K562 (cell line): ENCODE data around the gene SPTBN4. TPM values are rescaled to one million over a fixed set of nuclear protein-coding genes. Genes with fewer than 3 reads are reported as not detected.

Experiments used
- CCNT2 ChIP-seq: IDR thresholded peaks from 2 replicates; pipeline ENCODE4 v1.6.1; 2011; ENCODE audit warnings: borderline replicate concordance, low read depth, mild to moderate bottlenecking, moderate library complexity, mixed read lengths, low read length; ENCODE audit not compliant: insufficient read length; ENCODE audit errors: extremely low read depth
- EP300 ChIP-seq: IDR thresholded peaks from 2 replicates; pipeline ENCODE4 v1.6.1; 2012; ENCODE audit warnings: low read length, improper control_type of control experiment
- ETV1 ChIP-seq: fragments of 450-650 bp; conservative IDR thresholded peaks from 2 replicates; pipeline ENCODE4 v1.6.1; 2016; ENCODE audit warnings: missing genetic modification characterization, control low read depth, low read depth, missing compliant biosample characterization
- GABPA ChIP-seq: fragments of 200-800 bp; sonication (Bioruptor generic); conservative IDR thresholded peaks from 2 replicates; pipeline ENCODE4 v1.6.1; 2016; ENCODE audit warnings: low read depth, missing genetic modification characterization, missing compliant biosample characterization
- HCFC1 ChIP-seq: IDR thresholded peaks from 2 replicates; pipeline ENCODE4 v1.6.1; 2012; ENCODE audit warnings: low read depth, low read length, improper control_type of control experiment
- HMGXB4 ChIP-seq: sonication (generic); formaldehyde crosslinking; IDR thresholded peaks from 2 replicates; pipeline ENCODE4 v1.8.1; 2023; ENCODE audit warnings: mild to moderate bottlenecking, missing genetic modification reagents
- LEF1 ChIP-seq: fragments of 450-650 bp; IDR thresholded peaks from 2 replicates; pipeline ENCODE4 v1.6.1; 2016; ENCODE audit warnings: mild to moderate bottlenecking
- MAZ ChIP-seq, 2 experiments: fragments of 450-650 bp in 1 of 2; sonication (generic) in 1 of 2; formaldehyde crosslinking; IDR thresholded peaks in 1 of 2; conservative IDR thresholded peaks in 1 of 2; 2 replicates each; pipeline versions ENCODE4 v1.4.0 to v1.5.0; 2020; ENCODE audit warnings: mild to moderate bottlenecking in 1 of 2, missing genetic modification reagents in 1 of 2
- MYC ChIP-seq, 2 experiments: fragments of 250-450 bp in 1 of 2; sonication (Bioruptor Pico) in 1 of 2; IDR thresholded peaks; 2 replicates each; pipeline versions ENCODE4 v1.5.1 to v1.6.1; 2012 to 2021; ENCODE audit warnings: low read depth in 2 of 2, borderline replicate concordance in 1 of 2, improper control_type of control experiment in 1 of 2, low read length in 1 of 2, mild to moderate bottlenecking in 1 of 2, moderate library complexity in 1 of 2
- NFATC3 ChIP-seq: fragments of 450-650 bp; IDR thresholded peaks from 2 replicates; pipeline ENCODE4 v1.6.1; 2017; ENCODE audit warnings: mild to moderate bottlenecking
- POLR2AphosphoS5 ChIP-seq: IDR thresholded peaks from 2 replicates; pipeline ENCODE4 v1.6.1; 2011; ENCODE audit warnings: mild to moderate bottlenecking, low read depth, low read length, moderate library complexity; ENCODE audit not compliant: control insufficient read depth, insufficient read depth
- XRCC4 ChIP-seq: IDR thresholded peaks from one replicate; pipeline ENCODE4 v1.6.1; 2011; ENCODE audit not compliant: insufficient read depth, insufficient read length; ENCODE audit errors: extremely low read depth
- ZBTB8A ChIP-seq: fragments of 450-650 bp; IDR thresholded peaks from 2 replicates; pipeline ENCODE4 v1.6.1; 2018; ENCODE audit warnings: mild to moderate bottlenecking, moderate library complexity; ENCODE audit not compliant: partially characterized antibody
- ZNF134 ChIP-seq: fragments of 250-450 bp; sonication (Bioruptor Pico); conservative IDR thresholded peaks from 2 replicates; pipeline ENCODE4 v1.4.0; 2020
- ZNF174 ChIP-seq: fragments of 250-450 bp; sonication (Bioruptor Pico); IDR thresholded peaks from 2 replicates; pipeline ENCODE4 v1.4.0; 2020; ENCODE audit warnings: mild to moderate bottlenecking
- ZNF324 ChIP-seq: fragments of 250-450 bp; sonication (Bioruptor Pico); IDR thresholded peaks from 2 replicates; pipeline ENCODE4 v1.4.0; 2020; ENCODE audit warnings: mild to moderate bottlenecking
- ZNF707 ChIP-seq: fragments of 250-450 bp; sonication (Bioruptor Pico); conservative IDR thresholded peaks from 2 replicates; pipeline ENCODE4 v1.8.0; 2022; ENCODE audit warnings: inconsistent platforms, mild to moderate bottlenecking, moderate library complexity
- ZNF778 ChIP-seq: fragments of 450-650 bp; formaldehyde crosslinking; IDR thresholded peaks from 2 replicates; pipeline ENCODE4 v1.4.0; 2020; ENCODE audit warnings: mild to moderate bottlenecking, moderate library complexity
- polyA plus RNA-seq, 8 experiments: library from polyadenylated mRNA; depleted of rRNA in 4 of 8; stranded (reverse) in 5 of 8; unstranded in 3 of 8; fragments of >200 nt; fragmentation: Nextera tagmentation in 2 of 8; fragmentation: Illumina TruSeq in 1 of 8; extraction: Ambion mirVana in 2 of 8; extraction: Trizol in 1 of 8; gene quantifications; 2 replicates each; pipeline versions ENCODE4 v1.2.1 to v1.2.3, GENCODE V29; 2011 to 2014; ENCODE audit warnings: inconsistent platforms in 1 of 8, missing spikeins in 1 of 8
- total RNA-seq, 7 experiments: library from RNA; depleted of rRNA in 6 of 7; stranded (reverse); fragments of >200 nt in 6 of 7; fragmentation: Illumina TruSeq in 2 of 7; extraction: Trizol in 2 of 7; gene quantifications; 2 replicates each; pipeline versions ENCODE4 v1.2.1 to v1.2.3, GENCODE V29; 2011 to 2021; ENCODE audit warnings: low replicate concordance in 1 of 7
- TF ChIP-seq, protein P1 (sequence below): fragments of 250-450 bp; sonication (Bioruptor Pico); IDR thresholded peaks from 2 replicates; pipeline ENCODE4 v1.5.0; 2021
- TF ChIP-seq, protein P2 (sequence below): fragments of 250-450 bp; sonication (Bioruptor Pico); IDR thresholded peaks from 2 replicates; pipeline ENCODE4 v1.8.0; 2021; ENCODE audit warnings: moderate library complexity, mild to moderate bottlenecking, inconsistent platforms

SPTBN4 gene
- total and polyA plus RNA-seq, 9 of the 15 experiments (the other 6 are each of a cell fraction or from before 2014, with no cell fraction given), result 0.01 to 1.5 (median 0.86) TPM

GRCh38 chr19:40420766-40421765 lies 45.7 kb upstream of the SPTBN4 start (continued):
- 0 out of 2 replicates have a peak, but pooled peaks have one; percentile 78 for TF ChIP-seq HMGXB4 (CRISPR knock-in tag)
- peak; percentile 84 for TF ChIP-seq MYC (IDR thresholded peaks at IDR 0.05; ENCODE audit: low read depth, low read length)
- peak; percentile 62; the same call in 1 of the 2 replicates for TF ChIP-seq MYC (CRISPR knock-in tag; IDR thresholded peaks at IDR 0.05; ENCODE audit: borderline replicate concordance, low read depth)
- no peak for TF ChIP-seq NFATC3
- no peak for TF ChIP-seq ZBTB8A
- no peak for TF ChIP-seq EP300
- peak; percentile 97 to 100 for TF ChIP-seq MAZ (CRISPR knock-in tag; conservative IDR thresholded peaks at IDR 0.05 in 1 of 2, IDR thresholded peaks at IDR 0.05 in 1 of 2)
- no peak for TF ChIP-seq ZNF707
- peak; percentile 61 for TF ChIP-seq GABPA (tag)
- TF ChIP-seq ZNF778, result no peak
- peak; percentile 98 for TF ChIP-seq CCNT2
- TF ChIP-seq XRCC4, result no peak
- no peak for TF ChIP-seq ZNF174 (CRISPR knock-in tag)
- no peak; the same call in 1 of the 2 replicates for TF ChIP-seq HCFC1
- TF ChIP-seq ZNF324, result no peak
- TF ChIP-seq LEF1, result peak; percentile 79; the same call in 1 of the 2 replicates
- TF ChIP-seq, protein P1, sequence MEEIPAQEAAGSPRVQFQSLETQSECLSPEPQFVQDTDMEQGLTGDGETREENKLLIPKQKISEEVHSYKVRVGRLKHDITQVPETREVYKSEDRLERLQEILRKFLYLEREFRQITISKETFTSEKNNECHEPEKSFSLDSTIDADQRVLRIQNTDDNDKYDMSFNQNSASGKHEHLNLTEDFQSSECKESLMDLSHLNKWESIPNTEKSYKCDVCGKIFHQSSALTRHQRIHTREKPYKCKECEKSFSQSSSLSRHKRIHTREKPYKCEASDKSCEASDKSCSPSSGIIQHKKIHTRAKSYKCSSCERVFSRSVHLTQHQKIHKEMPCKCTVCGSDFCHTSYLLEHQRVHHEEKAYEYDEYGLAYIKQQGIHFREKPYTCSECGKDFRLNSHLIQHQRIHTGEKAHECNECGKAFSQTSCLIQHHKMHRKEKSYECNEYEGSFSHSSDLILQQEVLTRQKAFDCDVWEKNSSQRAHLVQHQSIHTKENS (CRISPR knock-in tag), result no peak
- TF ChIP-seq, protein P2, sequence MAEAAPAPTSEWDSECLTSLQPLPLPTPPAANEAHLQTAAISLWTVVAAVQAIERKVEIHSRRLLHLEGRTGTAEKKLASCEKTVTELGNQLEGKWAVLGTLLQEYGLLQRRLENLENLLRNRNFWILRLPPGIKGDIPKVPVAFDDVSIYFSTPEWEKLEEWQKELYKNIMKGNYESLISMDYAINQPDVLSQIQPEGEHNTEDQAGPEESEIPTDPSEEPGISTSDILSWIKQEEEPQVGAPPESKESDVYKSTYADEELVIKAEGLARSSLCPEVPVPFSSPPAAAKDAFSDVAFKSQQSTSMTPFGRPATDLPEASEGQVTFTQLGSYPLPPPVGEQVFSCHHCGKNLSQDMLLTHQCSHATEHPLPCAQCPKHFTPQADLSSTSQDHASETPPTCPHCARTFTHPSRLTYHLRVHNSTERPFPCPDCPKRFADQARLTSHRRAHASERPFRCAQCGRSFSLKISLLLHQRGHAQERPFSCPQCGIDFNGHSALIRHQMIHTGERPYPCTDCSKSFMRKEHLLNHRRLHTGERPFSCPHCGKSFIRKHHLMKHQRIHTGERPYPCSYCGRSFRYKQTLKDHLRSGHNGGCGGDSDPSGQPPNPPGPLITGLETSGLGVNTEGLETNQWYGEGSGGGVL (CRISPR knock-in tag), result no peak
- TF ChIP-seq ZNF134 (CRISPR knock-in tag), result no peak
- TF ChIP-seq POLR2AphosphoS5, result peak; percentile 64
- TF ChIP-seq ETV1 (tag), result 0 out of 2 replicates have a peak, but pooled peaks have one; percentile 29
